GM12874 (cell line): Measurements from ENCODE around the gene SH3RF1.

ENCODE experiments used
- TF ChIP-seq, protein P1 (sequence below): IDR thresholded peaks from 2 replicates; pipeline ENCODE4 v1.5.1; 2011; ENCODE audit warnings: low read depth, mild to moderate bottlenecking, control low read depth, low read length, moderate library complexity; ENCODE audit not compliant: insufficient read depth

SH3RF1 gene

DNA sequence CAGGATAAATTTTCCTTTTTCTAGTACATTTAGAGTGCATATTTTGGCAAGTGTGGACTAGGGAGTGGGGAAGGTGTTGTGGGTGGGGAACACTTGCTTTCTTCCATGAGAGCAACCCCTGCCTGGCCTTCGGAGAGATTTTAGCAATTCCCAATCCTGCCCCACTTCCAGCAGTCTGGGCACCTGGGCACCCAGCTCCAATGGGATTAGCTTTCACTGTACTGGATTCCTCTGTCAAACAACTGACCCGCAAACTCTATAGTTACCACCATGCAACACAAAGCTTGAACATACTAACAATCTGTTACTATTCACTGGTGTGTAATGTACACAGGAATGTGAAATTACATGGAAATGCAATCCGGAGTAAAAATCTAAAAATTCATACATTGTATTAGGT is 50.3 kb downstream of the SH3RF1 start:
- TF ChIP-seq, protein P1, sequence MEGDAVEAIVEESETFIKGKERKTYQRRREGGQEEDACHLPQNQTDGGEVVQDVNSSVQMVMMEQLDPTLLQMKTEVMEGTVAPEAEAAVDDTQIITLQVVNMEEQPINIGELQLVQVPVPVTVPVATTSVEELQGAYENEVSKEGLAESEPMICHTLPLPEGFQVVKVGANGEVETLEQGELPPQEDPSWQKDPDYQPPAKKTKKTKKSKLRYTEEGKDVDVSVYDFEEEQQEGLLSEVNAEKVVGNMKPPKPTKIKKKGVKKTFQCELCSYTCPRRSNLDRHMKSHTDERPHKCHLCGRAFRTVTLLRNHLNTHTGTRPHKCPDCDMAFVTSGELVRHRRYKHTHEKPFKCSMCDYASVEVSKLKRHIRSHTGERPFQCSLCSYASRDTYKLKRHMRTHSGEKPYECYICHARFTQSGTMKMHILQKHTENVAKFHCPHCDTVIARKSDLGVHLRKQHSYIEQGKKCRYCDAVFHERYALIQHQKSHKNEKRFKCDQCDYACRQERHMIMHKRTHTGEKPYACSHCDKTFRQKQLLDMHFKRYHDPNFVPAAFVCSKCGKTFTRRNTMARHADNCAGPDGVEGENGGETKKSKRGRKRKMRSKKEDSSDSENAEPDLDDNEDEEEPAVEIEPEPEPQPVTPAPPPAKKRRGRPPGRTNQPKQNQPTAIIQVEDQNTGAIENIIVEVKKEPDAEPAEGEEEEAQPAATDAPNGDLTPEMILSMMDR, result no peak

DNA sequence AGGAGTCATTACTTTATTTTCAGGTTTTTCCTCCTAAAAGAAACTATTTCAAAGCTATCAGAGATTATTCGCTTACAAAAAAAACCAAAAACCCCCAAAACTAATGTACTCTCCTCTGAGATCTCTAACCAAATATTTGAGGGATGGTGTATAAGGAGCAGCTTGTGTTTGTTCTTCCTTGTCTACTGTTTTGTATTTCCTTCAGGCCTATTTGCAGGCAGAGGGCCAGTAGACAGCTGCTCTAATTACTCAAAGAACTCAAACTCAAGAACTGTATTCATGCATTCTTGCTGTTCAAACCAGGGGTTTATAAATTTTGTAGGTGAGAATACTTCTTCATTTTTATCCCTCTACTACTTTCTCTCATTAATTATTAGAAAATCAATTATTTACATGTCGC is 51.3 kb downstream of the SH3RF1 start:
- TF ChIP-seq, protein P1, result no peak

DNA sequence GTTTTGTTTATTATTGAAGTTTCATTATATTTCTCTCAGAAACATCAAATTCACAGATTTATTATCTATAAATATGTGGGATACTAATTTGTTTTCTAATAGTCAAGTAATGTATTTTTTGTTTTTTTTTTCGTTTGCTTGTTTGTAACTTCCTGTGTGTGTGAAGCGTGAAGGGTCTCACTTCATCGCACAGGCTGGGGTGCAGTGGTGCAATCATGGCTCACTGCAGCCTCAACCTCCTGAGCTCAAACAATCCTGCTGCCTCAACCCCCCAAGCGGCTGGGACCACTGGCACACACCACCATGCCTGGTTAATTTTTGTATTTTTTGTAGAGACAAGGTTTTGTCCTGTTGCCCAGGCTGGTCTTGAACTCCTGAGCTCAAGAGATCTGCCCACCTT is 55.1 kb downstream of the SH3RF1 start:
- TF ChIP-seq, protein P1, result no peak

DNA sequence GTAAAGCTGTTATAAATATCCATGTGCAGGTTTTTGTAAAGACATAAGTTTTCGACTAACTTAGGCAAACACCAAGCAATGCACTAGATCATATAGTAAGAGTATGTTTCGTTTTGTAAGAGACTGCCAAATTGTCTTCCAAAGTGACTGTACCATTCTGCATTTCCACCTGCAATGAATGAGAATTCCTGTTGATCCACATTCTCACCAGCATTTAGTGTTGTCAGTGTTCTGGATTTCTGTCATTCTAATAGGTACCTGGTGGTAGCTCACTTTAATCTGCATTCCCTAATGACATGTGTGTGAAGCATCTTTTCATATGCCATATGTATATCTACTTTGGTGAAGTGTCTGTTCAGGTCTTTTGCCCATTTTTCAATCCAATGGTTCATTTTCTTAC is 57.8 kb downstream of the SH3RF1 start:
- TF ChIP-seq, protein P1, result no peak

DNA sequence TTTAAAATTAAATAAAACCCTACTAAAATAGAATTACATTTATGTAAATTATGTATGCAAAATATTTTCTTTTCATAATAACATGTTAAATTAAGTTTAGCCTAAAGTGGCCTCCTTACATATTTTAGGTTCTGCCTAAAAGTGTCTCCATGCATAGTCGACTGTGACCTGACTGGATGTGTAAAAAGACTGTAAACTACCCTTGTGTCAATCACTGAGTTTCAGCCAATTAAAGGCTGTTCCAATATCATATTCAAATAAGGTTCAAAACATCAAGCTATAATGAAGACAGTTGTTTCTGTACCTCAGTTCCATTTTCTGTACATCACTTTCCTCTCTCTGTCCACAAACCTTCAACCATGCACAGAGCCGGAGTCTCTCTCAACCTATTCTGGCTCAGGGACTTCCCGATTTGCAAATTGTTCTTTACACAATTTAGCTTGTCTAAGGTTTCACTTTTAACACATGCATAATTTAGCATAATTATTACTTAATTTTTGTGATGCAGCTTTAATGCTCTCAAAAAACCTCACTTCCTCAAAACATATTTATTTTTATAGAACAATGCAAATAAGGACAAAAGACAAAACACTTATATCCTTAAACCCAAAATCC is 60.1 kb downstream of the SH3RF1 start:
- TF ChIP-seq, protein P1, result no peak

DNA sequence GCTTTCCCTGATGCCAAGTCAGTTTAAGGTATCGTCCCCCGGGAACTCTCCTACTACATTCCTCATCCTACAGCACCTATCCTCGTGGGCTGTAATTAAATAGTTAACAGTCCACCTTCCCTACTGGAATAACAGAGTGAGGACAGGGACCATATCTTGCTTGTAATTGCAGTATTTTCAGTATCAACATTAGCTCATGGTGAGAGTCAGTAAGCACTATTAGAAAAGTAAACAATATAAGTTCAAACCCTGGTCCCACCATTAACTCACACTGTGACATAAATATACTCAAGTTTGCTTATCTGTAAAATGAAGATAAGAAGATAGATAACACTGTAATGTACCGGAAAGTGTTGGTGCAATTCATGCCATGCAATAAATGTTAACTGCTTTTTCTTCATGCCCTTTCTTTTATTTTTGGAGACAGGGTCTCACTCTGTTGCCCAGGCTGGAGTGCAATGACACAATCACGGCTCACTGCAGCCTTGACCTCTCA is 61.3 kb downstream of the SH3RF1 start:
- TF ChIP-seq, protein P1, result no peak

DNA sequence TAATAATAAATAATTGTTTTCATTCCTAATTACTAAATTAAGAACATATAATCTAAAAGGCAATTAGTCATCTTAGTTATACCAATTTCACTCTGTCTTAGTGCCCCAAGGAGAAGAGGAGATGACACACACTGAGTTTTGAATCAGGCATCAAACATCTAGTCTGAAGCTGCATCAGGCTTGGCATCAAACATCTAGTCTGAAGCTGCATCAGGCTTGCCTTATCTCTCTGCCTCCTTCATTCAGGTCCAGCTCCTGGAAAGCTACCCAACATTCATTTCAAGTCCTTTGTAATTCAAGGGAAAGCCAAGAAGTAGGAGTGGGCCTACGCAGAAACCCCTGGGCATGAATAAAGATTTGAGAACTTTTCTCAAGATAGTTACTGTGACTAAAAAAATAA is 62.2 kb downstream of the SH3RF1 start:
- TF ChIP-seq, protein P1, result no peak

DNA sequence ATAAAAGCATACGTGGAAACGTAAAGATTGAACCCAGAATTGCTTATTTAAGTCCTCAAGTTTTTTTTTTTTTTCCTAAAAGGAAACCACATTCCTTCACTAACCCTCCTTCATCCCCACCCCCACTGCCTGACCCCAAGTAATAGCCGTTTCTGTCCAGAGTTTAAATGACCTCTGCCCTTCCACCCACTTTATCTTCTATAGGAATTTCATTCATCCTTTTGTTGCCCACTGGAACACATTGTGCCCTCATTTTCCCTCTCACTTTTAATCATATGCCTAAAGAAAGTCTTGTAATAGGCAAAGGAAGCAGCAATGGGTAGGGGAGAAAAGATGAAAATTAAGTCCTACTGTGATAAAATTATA is 62.7 kb downstream of the SH3RF1 start:
- TF ChIP-seq, protein P1, result no peak
